Peyer's patch (tissue), 4 donors: Measurements from ENCODE around the gene TCF25. TPM values are rescaled to one million over a fixed set of nuclear protein-coding genes. Genes with fewer than 3 reads are reported as not detected.

Source experiments
- DNase-seq, 3 donors: peaks; one replicate each; pipeline ENCODE4 v3.0.0-alpha.2; 2017 to 2019
- H3K27ac ChIP-seq, 4 donors: fragments of 200-600 bp; sonication (generic); one replicate each; pipeline ENCODE4 v1.5.1; 2016 to 2019
- H3K27me3 ChIP-seq, 2 donors: fragments of 200-600 bp; sonication (generic); one replicate each; pipeline ENCODE4 v1.5.1; 2019
- H3K36me3 ChIP-seq, 3 donors: fragments of 200-600 bp; sonication (generic); one replicate each; pipeline ENCODE4 v1.5.1; 2016 to 2019
- H3K4me1 ChIP-seq, 4 donors: fragments of 200-600 bp; sonication (generic); one replicate each; pipeline ENCODE4 v1.5.1; 2016 to 2019
- H3K4me3 ChIP-seq, 4 donors: fragments of 200-600 bp; sonication (generic); 1 replicate in 3 of 4; 2 replicates in 1 of 4; pipeline ENCODE4 v1.5.1; 2016 to 2019; ENCODE audit warnings: mild to moderate bottlenecking in 1 of 4
- H3K9me3 ChIP-seq, 4 donors: fragments of 200-600 bp; sonication (generic); one replicate each; pipeline ENCODE4 v1.5.1; 2016 to 2019; ENCODE audit warnings: mild to moderate bottlenecking in 1 of 4
- CTCF ChIP-seq, 6 experiments: fragments of 450-650 bp in 4 of 6; fragments of 200-600 bp in 2 of 6; sonication (generic) in 1 of 6; IDR thresholded peaks; one replicate each; pipeline ENCODE4 v1.5.1; 2017 to 2019; ENCODE audit warnings: antibody characterized with exemption in 6 of 6, mild to moderate bottlenecking in 3 of 6, moderate library complexity in 1 of 6
- POLR2A ChIP-seq, 2 donors: fragments of 450-650 bp; IDR thresholded peaks; one replicate each; pipeline ENCODE4 v1.5.1; 2017; ENCODE audit warnings: antibody characterized with exemption in 2 of 2, mild to moderate bottlenecking in 2 of 2, moderate library complexity in 2 of 2
- total RNA-seq, 4 donors: library from RNA; depleted of rRNA; stranded (reverse); fragments of >200 nt; gene quantifications; one replicate each; pipeline ENCODE4 v1.1.0, GENCODE V29; 2016

Gene TCF25
- total RNA-seq, 4 donors from 2014 or later = 247 to 946 (median 371) TPM

- Histone ChIP-seq H3K27ac (peak overlapping the region in 3 of 4 donors; percentile 17 to 88 (median 79)), H3K4me1 (peaks cover 10 to 67% (median 46%) of the 10 kb centered on the region in 4 donors), H3K4me3 (no peak overlapping the region), H3K27me3 (peaks cover 0 to 28% of the 10 kb centered on the region in 2 donors), H3K36me3 (no peaks in the 10 kb centered on the region), H3K9me3 (peaks cover 0 to 6% (median 0%) of the 10 kb centered on the region in 4 donors)
- peak in 1 of 3 donors; percentile 43 for DNase-seq
- TF ChIP-seq POLR2A (IDR thresholded peaks at IDR 0.05) (no peak), CTCF (IDR thresholded peaks at IDR 0.05) (no peak)
These were observed 47.8 kb downstream of the TCF25 start for GRCh38 chr16:89921131-89921701.

GRCh38 chr16:89921702-89922476, 48.5 kb downstream of the TCF25 start:
- no peaks in the 10 kb centered on the region for H3K36me3 ChIP-seq
- H3K27ac ChIP-seq = peak overlapping the region; percentile 54 to 88 (median 70)
- peaks cover 0 to 28% of the 10 kb centered on the region in 2 donors for H3K27me3 ChIP-seq
- DNase-seq = peak; percentile 23 to 69 (median 66)
- peaks cover 0 to 6% (median 0%) of the 10 kb centered on the region in 4 donors for H3K9me3 ChIP-seq
- peaks cover 10 to 72% (median 48%) of the 10 kb centered on the region in 4 donors for H3K4me1 ChIP-seq
- H3K4me3 ChIP-seq = peak overlapping the region in 3 of 4 donors; percentile 50 to 59 (median 56)
- TF ChIP-seq POLR2A (IDR thresholded peaks at IDR 0.05) = no peak
- TF ChIP-seq CTCF (IDR thresholded peaks at IDR 0.05) = no peak

GRCh38 chr16:89922477-89922883, 49.1 kb downstream of the TCF25 start:
- H3K27ac ChIP-seq = peak overlapping the region; percentile 54 to 88 (median 70)
- peaks cover 7 to 69% (median 44%) of the 10 kb centered on the region in 4 donors for H3K4me1 ChIP-seq
- TF ChIP-seq POLR2A (IDR thresholded peaks at IDR 0.05) (no peak), CTCF (IDR thresholded peaks at IDR 0.05) (no peak)
- H3K4me3 ChIP-seq = peak overlapping the region; percentile 21 to 59 (median 53)
- no peaks in the 10 kb centered on the region for H3K36me3 ChIP-seq
- H3K27me3 ChIP-seq = peaks cover 0 to 28% of the 10 kb centered on the region in 2 donors
- H3K9me3 ChIP-seq = peaks cover 0 to 6% (median 0%) of the 10 kb centered on the region in 4 donors
- DNase-seq = peak in 2 of 3 donors; percentile 40 to 66

GRCh38 chr16:89922884-89923639, 49.7 kb downstream of the TCF25 start, which contains the start of gene TUBB3:
Gene TUBB3 (plus strand): TSS chr16:89923342. CDS start chr16:89923402, 60 bp downstream.
- Histone ChIP-seq H3K4me3 (peak within 1 kb of the TSS; percentile 21 to 59 (median 53)), H3K36me3 (no peaks in the 10 kb centered on the region), H3K27me3 (peaks cover 0 to 28% of the 10 kb centered on the region in 2 donors), H3K4me1 (peaks cover 4 to 63% (median 39%) of the 10 kb centered on the region in 4 donors), H3K27ac (peak within 1 kb of the TSS; percentile 54 to 88 (median 70)), H3K9me3 (peaks cover 0 to 6% (median 0%) of the 10 kb centered on the region in 4 donors)
- peak in 1 of 3 donors; percentile 77 for DNase-seq
- TF ChIP-seq CTCF (IDR thresholded peaks at IDR 0.05) (no peak), POLR2A (IDR thresholded peaks at IDR 0.05) (peak in 1 of 2 donors; percentile 37)
